Osteoblast (primary cell): ENCODE data around the gene MEF2A. TPM values are rescaled to one million over a fixed set of nuclear protein-coding genes. Genes with fewer than 3 reads are reported as not detected.

Experiments
- DNase-seq: peaks from one replicate; pipeline ENCODE4 v3.0.0; 2011; ENCODE audit warnings: low spot score, mixed read lengths; ENCODE audit not compliant: insufficient read length; ENCODE audit errors: missing footprints
- H2AFZ ChIP-seq: 2 replicates; pipeline ENCODE4 v1.6.0; 2011; ENCODE audit warnings: mild to moderate bottlenecking, low read length
- H3K27ac ChIP-seq: 2 replicates; pipeline ENCODE4 v1.5.1; 2011; ENCODE audit warnings: mild to moderate bottlenecking, low read depth, low read length, moderate library complexity
- H3K27me3 ChIP-seq: 2 replicates; pipeline ENCODE4 v1.6.0; 2012; ENCODE audit warnings: mild to moderate bottlenecking, control low read depth, inconsistent platforms, low read length, moderate library complexity; ENCODE audit not compliant: insufficient read depth
- H3K36me3 ChIP-seq: 2 replicates; pipeline ENCODE4 v1.5.1; 2011; ENCODE audit warnings: mild to moderate bottlenecking, low read length, control low read depth, moderate library complexity; ENCODE audit not compliant: insufficient read depth
- H3K4me1 ChIP-seq: 2 replicates; pipeline ENCODE4 v1.5.1; 2011; ENCODE audit warnings: mild to moderate bottlenecking, low read length, control low read depth, moderate library complexity; ENCODE audit not compliant: insufficient read depth
- H3K4me2 ChIP-seq: 2 replicates; pipeline ENCODE4 v1.6.0; 2011; ENCODE audit warnings: mild to moderate bottlenecking, low read length; ENCODE audit not compliant: insufficient read depth
- H3K4me3 ChIP-seq: fragments of 200-600 bp; sonication (generic); 3 replicates; pipeline ENCODE4 v1.5.1; 2012; ENCODE audit warnings: mild to moderate bottlenecking, low read length, inconsistent platforms; ENCODE audit not compliant: insufficient read depth
- H3K79me2 ChIP-seq: 2 replicates; pipeline ENCODE4 v1.6.0; 2012; ENCODE audit warnings: mild to moderate bottlenecking, low read length, control low read depth, inconsistent platforms; ENCODE audit not compliant: insufficient read depth
- H3K9me3 ChIP-seq: 2 replicates; pipeline ENCODE4 v1.5.1; 2011; ENCODE audit warnings: low read depth, low read length, control low read depth
- H4K20me1 ChIP-seq: 2 replicates; pipeline ENCODE4 v1.6.0; 2012; ENCODE audit warnings: mild to moderate bottlenecking, low read length, control low read depth; ENCODE audit not compliant: insufficient read depth
- CTCF ChIP-seq: IDR thresholded peaks from 2 replicates; pipeline ENCODE4 v1.5.1; 2011; ENCODE audit warnings: mild to moderate bottlenecking, low read depth, low read length, moderate library complexity; ENCODE audit errors: extremely low read depth
- total RNA-seq: library from RNA; depleted of rRNA; stranded (reverse); fragments of >200 nt; gene quantifications from 2 replicates; pipeline ENCODE4 v1.2.3, GENCODE V29; 2012

Gene MEF2A
- total RNA-seq, 1 donor, result 55.4 TPM

GRCh38 chr15:99619712-99620111, 53.9 kb downstream of the MEF2A start:
- TF ChIP-seq CTCF, result no peak
- DNase-seq, result no peak

GRCh38 chr15:99620178-99620577, 54.4 kb downstream of the MEF2A start:
- Histone ChIP-seq H4K20me1 (peaks cover 35% of the 10 kb centered on the region), H3K9me3 (no peaks in the 10 kb centered on the region), H3K4me3 (no peak overlapping the region), H3K27ac (no peak overlapping the region), H3K4me2 (no peak overlapping the region), H3K4me1 (peaks cover 16% of the 10 kb centered on the region), H3K36me3 (no peaks in the 10 kb centered on the region), H3K79me2 (peaks cover 94% of the 10 kb centered on the region), H2AFZ (no peak overlapping the region), H3K27me3 (no peaks in the 10 kb centered on the region)
- DNase-seq, result no peak
- TF ChIP-seq CTCF, result no peak

More at GRCh38 chr15:99619712-99620111, 53.9 kb downstream of the MEF2A start:
- Histone ChIP-seq H2AFZ (no peak overlapping the region), H3K36me3 (no peaks in the 10 kb centered on the region), H3K4me3 (no peak overlapping the region), H3K79me2 (peaks cover 94% of the 10 kb centered on the region), H3K27me3 (no peaks in the 10 kb centered on the region), H3K4me1 (peaks cover 20% of the 10 kb centered on the region), H4K20me1 (peaks cover 34% of the 10 kb centered on the region), H3K4me2 (no peak overlapping the region), H3K9me3 (no peaks in the 10 kb centered on the region), H3K27ac (no peak overlapping the region)

- H3K79me2 ChIP-seq, result peaks cover 95% of the 10 kb centered on the region
- H3K9me3 ChIP-seq, result no peaks in the 10 kb centered on the region
- no peak overlapping the region for H3K27ac ChIP-seq
- H3K4me2 ChIP-seq, result no peak overlapping the region
- H3K4me3 ChIP-seq, result no peak overlapping the region
- TF ChIP-seq CTCF, result no peak
- no peak for DNase-seq
- H3K4me1 ChIP-seq, result peaks cover 15% of the 10 kb centered on the region
- H3K36me3 ChIP-seq, result no peaks in the 10 kb centered on the region
- H4K20me1 ChIP-seq, result peaks cover 33% of the 10 kb centered on the region
- H2AFZ ChIP-seq, result no peak overlapping the region
- H3K27me3 ChIP-seq, result no peaks in the 10 kb centered on the region
Observed at GRCh38 chr15:99621767-99622166, 56.0 kb downstream of the MEF2A start.

- Histone ChIP-seq H3K4me1 (peaks cover 3% of the 10 kb centered on the region), H3K79me2 (peaks cover 92% of the 10 kb centered on the region), H4K20me1 (peaks cover 17% of the 10 kb centered on the region), H3K36me3 (no peaks in the 10 kb centered on the region), H2AFZ (no peak overlapping the region), H3K4me3 (no peak overlapping the region), H3K27ac (no peak overlapping the region), H3K27me3 (no peaks in the 10 kb centered on the region), H3K9me3 (no peaks in the 10 kb centered on the region), H3K4me2 (no peak overlapping the region)
- no peak for TF ChIP-seq CTCF
- DNase-seq, result no peak
Observed at GRCh38 chr15:99628374-99629001, 62.7 kb downstream of the MEF2A start.
